HG03025 (cell line): Measurements from ENCODE around the gene ZMYND10.

Source experiments
- ATAC-seq: cut with Tn5 transposase; IDR thresholded peaks from one replicate; pipeline ENCODE4 v1.9.1; 2021; ENCODE audit warnings: mild to moderate bottlenecking, moderate library complexity; ENCODE audit not compliant: unreplicated experiment, low FRiP score

ZMYND10 gene

DNA sequence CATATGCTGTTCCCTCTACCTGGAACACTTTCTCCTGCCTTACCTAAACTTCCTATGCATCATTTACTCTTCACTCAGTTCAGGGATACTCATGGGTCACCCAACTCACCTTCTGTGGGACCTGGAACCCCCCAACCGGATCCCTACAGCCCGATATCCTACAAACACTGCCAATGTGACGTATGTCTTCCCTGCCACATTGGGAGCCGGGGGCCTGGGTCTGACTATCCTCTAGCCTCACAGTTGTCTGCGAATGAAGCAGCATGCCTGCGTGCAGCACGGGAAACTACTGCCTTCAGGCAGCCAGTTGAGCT is 4.6 kb upstream of the ZMYND10 start:
- ATAC-seq: no peak

DNA sequence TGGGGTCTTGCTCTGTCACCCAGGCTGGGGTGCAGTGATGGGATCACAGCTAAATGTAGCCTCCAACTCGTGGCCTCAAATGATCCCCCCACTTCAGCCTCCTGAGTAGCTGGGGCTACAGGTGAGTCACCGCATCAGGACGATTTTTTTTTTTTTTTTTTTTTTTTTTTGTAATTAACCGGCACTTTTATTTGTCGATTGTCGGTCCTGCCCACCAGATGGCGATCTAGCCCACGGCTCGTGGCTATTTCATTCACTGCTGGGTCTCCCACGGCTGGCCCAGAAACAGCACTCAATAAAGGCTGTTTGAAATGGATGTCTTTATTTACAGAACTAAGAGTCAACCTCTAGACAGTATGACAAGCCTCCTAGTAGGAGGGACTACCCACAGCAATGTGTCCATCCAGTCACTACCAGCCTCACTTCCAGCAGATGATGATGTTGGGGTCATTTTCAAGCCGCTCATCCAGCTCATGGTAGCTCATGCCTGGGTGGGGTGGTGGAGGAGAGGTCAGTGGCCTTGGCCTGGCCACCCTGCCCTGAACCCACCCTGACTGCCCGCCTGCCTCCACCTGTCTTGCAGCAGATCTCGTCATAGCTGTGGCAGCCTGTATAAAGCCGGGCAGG is 1.8 kb upstream of the ZMYND10 start:
- ATAC-seq: no peak

DNA sequence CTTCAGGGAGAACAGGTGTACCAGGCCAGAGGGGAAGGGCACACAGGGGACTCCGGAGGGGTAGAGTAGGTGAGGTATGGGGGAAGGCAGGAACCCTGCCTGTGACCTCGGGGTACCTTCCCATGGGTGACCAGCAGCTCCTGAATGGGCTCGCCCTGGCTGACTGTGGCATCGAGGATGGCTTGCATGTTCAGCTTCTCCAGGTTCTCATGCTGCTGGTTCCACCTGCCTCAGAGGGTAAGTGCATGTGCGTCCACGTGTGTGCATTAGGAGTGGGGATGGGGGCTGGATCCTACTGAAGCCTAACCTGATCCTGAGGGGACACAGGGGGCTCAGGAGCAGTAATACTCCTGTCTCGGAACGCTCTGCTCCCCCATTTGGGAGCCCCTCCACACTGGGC is 524 bp downstream of the ZMYND10 start:
- ATAC-seq: no peak

DNA sequence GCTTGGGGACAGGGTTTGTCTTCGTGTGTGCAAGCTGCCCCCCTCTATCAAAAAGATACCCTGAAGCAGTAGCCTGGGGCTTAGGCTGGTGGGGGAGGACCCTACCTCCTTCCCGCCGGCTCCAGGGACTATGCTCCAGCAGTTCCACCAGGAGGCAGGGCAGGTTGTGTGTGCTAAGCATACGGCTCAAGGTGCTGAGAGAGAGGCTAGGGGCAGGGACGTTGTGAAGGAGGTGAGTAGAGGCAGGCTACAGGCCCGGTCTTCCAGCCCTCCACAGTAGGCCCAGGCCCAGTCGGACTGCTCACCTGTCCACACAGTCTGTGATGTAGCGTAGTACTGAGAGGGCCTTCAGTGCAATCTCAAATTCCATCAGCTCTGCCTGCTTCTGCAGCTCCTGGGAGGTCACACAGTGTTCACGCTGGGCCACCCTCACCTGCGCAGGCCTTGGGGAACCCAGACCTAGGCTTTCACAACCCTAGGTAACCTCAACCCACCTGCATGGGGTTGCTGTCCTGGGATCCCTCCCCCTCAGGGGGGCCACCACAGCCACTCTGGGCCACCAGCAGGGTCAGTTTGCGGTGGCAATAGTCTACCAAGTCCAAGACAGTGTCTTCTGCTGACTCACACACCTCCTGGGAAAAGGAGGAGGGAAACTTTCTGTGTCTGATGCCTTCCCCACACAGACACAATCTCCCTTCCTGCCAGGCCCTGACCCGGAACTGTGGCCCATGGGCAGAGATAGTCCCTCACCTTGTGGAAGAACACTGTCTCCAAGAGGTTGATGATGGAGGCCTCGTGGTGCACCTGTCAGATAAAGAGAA is 2.5 kb downstream of the ZMYND10 start:
- no peak for ATAC-seq

DNA sequence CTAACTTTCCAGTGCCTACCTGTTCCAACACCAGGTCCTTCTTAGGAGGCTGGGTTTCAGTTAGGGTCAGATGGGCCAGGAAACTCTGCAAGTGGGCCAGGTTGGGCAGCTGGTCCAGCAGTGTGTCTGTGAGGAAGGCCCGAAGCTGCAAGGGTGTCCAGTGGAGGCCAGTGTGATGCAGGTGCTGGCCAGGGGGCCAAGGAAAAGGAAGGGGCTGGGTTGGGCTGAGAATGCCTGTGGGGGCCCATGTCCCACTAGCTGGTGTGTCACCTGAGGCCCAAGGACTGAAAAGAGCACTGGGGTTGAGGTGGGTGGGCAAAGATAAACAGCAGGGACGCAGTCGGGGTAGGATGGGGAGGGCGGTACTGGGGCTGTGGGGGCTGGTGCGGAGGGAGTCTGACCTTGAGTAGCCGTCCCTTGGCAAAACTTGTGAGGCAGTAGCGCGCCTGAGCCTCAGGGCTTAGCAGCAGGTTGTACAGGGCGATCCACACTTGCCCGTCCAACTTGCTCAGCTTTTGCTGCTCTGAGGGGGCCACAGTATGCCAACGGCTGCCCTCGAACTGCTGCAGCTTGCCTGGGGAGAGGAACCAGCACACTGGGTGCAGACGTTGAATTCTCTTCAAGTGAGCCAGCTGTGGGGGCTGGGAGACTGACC is 3.4 kb downstream of the ZMYND10 start:
- ATAC-seq: no peak

DNA sequence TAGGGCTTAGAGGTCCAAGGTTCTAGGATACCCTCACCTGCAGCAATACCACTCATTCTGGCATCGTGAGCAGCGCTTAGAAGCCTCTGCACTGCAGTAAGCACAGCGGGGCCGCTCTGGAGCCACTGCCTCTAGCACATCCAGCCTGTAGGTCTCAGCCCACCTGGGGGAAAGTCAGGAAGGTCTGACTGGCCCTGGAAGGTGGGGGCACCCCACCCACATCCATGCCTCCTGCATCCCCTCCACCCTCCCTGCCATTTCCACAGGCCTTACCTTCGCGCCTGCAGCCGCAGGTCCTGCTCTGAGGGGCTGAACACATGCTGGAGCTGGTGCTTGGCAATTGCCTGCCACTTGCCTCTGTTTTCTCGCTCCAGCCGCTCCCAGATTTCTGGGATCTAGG is 4.0 kb downstream of the ZMYND10 start:
- ATAC-seq: no peak

DNA sequence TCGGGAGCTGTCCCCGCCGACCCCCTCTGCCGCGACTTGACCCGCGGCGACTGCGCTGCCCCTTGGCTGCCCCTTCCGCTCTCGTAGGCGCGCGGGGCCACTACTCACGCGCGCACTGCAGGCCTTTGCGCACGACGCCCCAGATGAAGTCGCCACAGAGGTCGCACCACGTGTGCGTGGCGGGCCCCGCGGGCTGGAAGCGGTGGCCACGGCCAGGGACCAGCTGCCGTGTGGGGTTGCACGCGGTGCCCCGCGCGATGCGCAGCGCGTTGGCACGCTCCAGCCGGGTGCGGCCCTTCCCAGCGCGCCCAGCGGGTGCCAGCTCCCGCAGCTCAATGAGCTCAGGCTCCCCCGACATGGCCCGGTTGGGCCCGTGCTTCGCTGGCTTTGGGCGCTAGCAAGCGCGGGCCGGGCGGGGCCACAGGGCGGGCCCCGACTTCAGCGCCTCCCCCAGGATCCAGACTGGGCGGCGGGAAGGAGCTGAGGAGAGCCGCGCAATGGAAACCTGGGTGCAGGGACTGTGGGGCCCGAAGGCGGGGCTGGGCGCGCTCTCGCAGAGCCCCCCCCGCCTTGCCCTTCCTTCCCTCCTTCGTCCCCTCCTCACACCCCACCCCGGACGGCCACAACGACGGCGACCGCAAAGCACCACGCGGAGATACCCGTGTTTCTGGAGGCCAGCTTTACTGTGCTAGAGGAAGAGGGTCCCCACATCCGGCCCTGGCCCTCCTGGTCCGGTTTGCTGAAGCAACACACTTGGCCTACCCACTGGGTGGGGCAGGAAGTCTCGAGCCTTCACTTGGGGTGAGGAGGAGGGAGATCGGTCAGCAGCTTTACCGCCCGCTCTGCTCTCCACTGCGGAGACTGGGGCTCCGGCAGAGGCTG is 4.8 kb downstream of the ZMYND10 start, which contains the start of gene RASSF1:
Gene RASSF1, minus strand, starts transcription at position 389 of the 882 bp plus-strand sequence. Its CDS starts 31 bp downstream, at position 358.
- ATAC-seq: no peak

DNA sequence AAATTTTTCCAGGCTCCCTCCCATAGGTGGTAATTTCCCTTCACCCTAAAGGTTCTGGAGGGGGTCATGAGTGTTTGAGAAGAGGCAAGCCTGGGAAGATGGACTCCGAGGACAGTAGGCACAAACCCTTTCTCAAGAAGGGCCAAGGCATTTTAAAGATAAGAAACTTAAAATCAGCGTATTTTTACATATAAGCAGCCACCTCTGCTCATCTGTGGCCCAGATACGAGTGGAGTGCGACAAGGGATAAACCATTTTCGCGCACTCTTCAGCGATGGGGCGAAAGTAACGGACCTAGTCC is 5.4 kb downstream of the ZMYND10 start:
- ATAC-seq: no peak

DNA sequence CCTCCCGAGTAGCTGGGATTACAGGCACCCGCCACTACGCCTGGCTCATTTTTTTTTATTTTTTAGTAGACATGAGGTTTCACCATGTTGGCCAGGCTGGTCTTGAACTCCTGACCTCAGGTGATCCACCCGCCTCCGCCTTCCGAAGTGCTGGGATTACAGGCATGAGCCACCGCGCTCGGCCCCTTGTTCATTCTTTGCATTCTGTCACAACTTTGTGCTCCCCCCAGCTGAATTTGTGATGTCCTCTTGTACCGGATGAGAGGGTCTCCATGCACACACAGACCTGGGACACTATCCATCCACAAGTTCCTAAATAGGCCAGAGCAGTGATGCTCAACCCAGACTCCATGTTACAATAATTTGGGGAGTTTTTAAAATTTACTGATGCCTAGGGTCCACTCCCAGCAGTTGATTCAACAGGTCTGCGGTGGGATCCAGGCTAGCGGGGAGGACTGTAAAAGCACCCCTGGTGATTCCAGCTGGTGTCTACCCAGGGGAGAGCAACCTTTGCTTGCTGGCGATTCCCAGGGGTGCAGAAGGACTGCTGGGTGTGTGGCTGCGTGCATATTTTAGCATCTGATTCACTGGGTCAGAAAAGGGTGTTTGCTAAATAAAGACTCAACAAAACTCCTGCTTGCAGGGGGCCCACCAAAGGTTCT is 5.9 kb downstream of the ZMYND10 start:
- ATAC-seq: no peak

DNA sequence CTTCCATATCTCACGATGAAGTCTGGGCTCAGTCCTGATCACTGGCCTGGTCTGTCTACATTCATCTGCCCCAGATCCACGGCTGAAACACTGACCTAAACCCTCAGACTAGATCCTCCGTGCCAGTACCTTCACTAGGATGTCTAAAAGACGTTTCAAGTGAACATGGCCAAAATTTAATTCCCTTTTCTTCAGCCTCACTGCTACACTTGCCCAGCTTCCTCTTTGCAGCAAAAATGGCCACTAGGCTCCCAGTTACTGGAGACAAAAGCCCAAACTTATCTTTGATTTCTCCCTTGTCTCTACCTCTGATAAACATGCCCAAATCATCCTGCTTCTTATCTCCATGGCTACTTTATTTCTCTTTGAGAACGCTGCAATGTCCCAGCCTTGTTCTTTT is 6.6 kb downstream of the ZMYND10 start:
- no peak for ATAC-seq

DNA sequence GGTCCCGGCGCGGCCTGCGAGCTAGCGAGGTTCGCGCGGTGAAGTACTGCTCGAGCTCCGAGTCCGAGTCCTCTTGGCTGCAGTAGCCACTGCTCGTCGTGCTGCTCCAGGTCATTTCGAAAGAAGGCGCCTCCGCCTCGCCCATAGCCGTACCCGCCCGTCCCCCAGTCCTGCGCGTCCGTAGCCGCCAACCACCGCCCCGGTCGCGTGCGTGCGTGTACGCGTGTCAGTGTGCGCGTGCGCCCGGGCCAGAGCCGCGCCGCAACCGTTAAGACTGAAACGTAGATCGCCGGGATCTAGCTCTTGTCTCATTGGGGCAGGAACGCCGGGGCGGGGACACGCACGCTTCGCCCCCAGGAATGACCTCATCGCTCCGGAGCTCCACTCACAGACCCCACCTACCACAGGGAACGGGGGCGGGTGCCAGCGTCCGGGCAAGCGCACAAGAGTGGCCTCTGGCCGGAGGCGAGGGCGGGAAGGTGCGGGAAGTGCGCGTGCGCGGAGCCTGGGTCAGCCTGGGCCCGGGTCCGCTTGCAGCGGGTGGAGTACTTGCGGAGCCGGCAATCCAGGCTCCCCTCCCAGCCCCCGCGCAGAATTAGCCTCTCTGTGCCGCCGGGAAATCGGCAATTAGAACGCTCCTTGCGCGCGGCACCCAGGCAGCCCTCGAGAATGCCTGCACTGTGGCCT is 8.2 kb downstream of the ZMYND10 start:
- peak; percentile 61 for ATAC-seq

DNA sequence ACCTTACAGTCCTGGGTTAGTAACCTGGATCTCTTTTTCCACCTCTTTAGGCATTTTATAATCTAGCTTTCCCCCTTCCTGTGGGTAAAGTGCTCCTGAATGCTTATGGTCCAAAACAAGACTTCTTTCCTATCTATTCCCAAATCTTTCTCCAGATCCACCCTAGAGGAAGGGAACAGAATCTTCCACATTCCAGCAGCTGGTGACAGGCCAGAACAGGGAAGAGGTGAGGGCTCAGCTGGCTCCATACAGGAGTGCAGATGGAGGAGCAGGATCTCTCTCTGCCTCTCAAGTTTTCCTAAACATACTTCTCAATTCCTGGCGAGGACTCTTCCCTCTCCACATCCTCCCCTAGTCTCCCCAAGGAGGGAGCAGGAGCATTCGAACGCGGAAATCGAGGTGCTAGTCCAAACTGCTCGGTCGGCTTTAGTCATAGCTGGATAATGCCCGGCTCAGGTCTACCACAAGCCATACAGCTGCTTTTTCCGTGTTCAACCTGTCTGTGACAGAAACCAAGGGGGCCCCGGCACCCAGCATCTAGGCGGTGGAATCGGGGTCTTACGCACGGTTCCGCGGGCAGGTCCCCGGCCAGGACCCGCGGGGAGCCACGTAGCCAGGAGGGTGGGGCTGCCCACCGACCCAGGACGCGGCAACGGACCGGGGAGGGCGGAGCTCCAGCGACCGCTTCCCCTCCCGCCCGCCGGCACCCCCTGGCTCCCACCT is 8.9 kb downstream of the ZMYND10 start:
- peak; percentile 33 for ATAC-seq

DNA sequence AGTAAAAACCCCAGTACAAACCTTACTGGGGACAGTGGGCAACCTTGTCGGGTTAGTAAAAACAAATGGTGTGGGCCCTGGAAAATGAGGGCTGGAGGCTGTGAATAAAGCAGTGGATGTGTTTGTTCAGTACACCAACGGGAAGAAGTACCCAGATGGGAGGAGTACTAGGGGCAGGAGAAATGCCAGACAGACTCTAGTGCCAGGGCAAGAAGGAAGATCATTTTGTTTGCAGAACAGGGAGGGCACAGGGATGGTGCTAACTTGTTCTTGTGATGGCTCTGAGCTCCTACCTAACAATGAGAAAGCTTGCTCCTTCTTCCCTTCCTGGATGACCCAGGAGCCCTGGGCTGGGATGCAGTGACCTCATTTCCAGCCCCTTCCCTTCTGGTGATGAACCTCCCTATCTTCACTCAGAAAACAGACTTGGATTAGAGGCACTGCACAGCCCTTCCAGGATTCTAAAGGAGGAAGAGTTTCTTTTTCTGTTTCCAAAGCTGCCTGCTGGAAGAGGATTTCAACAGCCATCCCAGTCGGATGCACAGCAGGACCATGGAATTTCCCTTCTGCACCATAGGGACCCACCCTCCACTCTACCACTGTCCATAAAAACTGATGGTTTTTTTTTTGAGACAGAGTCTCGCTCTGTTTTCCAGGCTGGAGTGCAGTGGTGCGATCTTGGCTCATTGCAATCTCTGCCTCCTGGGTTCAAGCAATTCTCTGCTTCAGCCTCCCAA is 11.0 kb downstream of the ZMYND10 start:
- ATAC-seq: no peak

DNA sequence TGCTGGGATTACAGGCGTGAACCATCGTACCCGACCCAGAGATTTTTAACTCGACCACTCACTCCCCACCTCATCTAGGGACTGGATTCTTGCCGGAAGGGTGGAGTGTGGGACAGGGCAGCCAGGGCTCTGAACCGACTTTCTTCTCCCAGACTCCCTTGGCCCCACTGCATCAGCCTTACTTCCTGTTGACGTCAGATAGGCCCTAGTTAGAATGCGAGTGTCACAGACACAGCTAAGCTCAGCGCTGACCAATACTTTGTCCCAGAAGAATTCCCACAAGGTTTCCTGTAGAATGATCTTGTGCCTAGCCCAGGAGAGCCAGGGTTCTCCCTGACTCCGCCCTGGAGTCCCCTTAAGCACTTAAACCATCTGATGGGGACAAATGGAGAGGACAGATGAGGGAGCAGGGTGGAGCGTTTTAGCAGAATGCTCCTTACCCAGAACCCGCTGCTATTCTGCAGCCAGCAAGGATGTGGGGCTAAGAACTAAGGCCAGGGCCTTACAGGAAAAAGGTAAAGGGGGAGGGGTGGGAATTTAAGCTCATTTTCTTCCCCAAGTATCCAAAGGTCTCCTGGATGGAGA is 11.7 kb downstream of the ZMYND10 start:
- no peak for ATAC-seq

DNA sequence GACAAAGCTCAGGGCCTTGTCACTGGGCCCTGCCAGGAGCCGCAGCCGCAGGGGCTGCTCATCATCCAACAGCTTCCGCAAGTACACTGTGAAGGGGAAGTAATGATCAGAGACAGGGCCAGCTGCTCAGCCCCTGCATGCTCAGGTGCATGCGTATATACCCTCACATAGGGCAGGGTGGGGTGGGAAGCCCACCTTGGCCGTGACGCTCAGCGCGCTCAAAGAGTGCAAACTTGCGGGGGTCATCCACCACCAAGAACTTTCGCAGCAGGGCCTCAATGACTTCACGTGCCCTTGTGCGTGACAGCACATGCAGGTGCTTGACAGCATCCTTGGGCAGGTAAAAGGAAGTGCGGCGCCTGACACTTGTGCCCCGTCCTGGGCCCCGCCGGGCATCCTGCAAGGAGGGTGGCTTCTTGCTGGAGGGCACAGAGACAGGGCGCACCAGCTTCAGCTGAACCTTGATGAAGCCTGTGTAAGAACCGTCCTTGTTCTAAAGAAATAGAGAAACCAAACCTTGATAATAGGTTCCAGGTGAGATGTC is 14.1 kb downstream of the ZMYND10 start:
- ATAC-seq: no peak

DNA sequence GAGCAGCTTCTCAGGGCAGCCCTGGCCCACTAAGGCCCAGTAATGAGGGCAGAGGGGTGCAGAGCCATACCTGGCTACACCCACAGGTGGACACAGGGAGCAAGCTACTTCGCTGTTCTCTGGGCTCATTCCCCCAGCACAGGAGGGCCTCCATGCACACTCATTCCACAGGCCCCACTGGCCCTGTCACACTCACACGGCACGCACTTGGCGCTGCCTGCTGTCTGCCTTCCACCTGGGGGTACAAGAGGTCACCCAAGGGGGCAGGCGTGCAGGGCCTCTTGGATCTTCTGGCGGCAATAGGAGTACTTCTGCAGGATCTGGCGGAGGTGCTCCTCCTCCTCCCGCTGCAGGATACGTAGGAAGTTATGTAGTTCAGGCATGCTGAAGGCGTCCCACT is 15.2 kb downstream of the ZMYND10 start:
- no peak for ATAC-seq

DNA sequence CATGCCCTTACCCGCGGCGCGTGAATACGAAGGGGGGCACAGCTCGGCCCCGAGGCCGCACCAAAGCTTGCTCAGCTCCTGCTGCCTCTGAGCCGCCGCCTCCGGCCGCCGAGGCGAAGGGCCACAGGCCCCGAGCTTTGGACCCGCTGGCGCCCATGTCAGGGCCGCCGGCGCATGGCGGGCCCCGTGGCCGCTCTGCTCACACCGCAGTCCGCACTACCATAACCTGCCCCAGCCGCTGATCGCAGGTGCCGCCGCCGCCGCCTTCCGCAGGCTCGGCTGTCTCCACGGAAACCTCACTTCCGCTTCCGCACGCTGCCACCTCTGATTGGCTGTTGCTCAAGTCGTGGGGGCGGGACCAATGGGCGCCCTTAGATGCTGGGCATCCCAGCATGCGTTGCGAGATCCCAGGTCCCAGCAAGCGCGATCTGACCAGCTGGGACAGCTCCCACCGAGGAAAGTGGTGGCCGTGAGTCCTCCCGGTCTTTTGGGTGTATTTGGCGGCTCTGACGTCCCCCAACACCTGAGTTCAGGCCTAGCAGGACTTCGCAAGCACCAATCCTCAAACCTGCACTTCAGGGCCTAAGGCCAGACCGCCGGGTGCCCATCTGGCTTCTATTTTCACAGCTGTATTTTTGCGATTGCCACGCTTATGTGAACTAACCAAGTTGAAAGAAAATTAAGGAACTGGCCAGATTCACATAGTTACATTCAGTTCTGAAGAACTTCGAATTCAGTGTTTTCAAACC is 17.4 kb downstream of the ZMYND10 start, which contains the start of gene TUSC2:
Gene TUSC2, minus strand, starts transcription at position 281 of the 749 bp plus-strand sequence. Its CDS starts 124 bp downstream, at position 157.
- peak; percentile 81 for ATAC-seq
